Stimulated activated CD4-positive, alpha-beta T cell treated with anti-CD3 and anti-CD28 coated beads, Interleukin-12 subunit alpha, Interleukin-12 subunit beta, amount 100 ng/mL, for 48 hours (primary cell): ENCODE results near the gene IQCK.

Source experiments
- DNase-seq, 3 donors: peaks; one replicate each; pipeline ENCODE4 v3.0.0-alpha.2; 2020; ENCODE audit warnings: low read depth in 2 of 3, low spot score in 1 of 3

IQCK gene

GRCh38 chr16:19883296-19883965 is 165.4 kb downstream of the IQCK start:
- DNase-seq: no peak

- DNase-seq: no peak
Observed at GRCh38 chr16:19883966-19884485, 166.0 kb downstream of the IQCK start.

- peak in 1 of 3 donors; percentile 17 for DNase-seq
Observed at GRCh38 chr16:19884611-19885450, 166.8 kb downstream of the IQCK start, which contains the start of gene GPRC5B. Gene GPRC5B (minus strand): TSS chr16:19884848. CDS start chr16:19872845, 12,003 bp downstream.

DNA sequence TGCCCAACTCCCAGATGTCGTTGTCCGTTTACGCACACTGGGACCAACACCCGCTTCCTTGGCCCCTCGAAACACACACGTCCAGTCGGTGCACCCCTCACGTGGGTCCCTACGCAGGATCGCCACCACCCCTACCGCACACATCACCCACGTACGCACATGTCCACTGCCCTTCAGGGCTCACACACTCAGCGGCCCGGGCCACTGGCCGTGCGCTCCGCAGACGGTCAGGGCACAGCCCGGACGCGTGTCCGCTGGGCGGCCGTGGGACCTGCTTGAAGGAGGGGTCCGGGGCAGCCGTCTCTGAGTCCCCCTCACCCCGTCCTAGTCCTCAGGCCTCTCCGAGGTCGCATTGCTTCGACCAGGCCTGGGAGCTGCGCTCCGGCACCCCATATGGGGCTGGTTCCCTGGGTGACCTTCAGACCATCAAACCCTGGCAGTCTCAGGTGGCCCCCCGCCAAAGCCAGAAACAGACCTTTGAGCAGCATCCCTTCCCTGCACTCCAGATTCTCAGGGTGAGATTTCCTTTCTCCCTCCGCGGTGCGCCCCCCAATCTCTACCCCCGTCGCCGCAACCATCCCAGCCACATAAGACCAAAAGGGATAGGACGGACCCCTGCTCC is 167.5 kb downstream of the IQCK start:
- no peak for DNase-seq

- DNase-seq: peak; percentile 74 to 85 (median 74)
Observed at GRCh38 chr16:19886073-19886941, 168.2 kb downstream of the IQCK start.

DNA sequence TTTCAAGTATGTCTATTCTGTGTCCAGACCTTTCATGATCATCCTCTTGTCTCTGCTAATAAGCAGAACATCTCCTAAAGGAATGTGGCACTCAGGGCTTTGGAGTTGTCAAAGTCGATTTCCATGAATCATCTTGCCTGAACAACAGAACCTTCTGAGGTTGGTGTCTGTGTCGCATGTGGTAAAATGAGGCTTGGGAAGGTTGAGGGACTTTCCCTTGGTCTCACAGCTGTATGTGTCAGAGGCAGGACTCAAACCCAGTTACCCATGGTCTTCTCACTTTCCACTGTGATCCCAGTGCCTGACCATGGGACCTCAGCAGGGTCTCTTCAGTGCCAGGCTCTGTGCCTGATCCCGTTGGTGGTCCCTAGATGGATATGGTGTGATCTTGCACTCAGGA is 170.8 kb downstream of the IQCK start:
- DNase-seq: no peak

DNA sequence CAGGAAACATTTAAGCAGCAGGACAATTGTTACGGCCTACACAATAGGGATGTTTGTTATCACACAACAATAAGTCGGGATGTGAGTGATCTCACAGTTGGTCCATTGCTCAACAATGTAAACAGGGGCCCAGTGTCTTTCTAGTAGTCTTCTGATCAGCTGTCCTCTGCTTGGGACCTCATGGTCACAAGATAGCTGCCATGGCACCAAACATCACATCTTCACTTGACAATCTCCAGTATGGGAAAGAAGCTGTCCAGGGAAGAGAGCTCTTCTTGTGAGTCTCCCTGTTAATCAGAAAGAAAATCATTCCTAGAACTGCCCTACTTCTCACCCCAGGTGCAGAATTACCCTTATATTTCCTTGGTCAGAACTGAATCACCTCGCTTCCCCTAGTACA is 172.8 kb downstream of the IQCK start:
- no peak for DNase-seq

- DNase-seq: no peak
Observed at GRCh38 chr16:19892902-19893301, 174.8 kb downstream of the IQCK start.

- no peak for DNase-seq
Observed at GRCh38 chr16:19894586-19894985, 176.5 kb downstream of the IQCK start.

- DNase-seq: no peak
Observed at GRCh38 chr16:19896951-19897350, 178.9 kb downstream of the IQCK start.

DNA sequence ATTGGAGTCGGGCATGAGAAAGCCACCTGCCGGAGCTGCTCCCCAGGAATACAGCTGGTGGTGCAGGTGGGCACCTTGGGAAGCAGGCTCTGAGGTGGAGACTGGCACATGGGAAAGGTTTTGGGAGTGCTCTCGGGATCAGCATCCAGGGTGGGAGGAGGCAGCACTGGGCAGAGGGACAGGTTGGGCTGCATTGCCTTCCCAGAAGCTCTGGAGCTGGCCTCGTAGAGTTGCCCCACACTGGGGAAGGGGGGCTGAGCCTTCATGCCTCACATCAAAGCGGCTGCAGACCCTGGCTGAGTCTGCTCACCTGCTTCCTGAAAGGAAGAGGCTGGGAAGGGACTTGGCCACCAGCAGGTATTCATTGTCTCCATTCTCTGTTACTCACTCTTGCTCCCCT is 180.1 kb downstream of the IQCK start:
- no peak for DNase-seq

DNA sequence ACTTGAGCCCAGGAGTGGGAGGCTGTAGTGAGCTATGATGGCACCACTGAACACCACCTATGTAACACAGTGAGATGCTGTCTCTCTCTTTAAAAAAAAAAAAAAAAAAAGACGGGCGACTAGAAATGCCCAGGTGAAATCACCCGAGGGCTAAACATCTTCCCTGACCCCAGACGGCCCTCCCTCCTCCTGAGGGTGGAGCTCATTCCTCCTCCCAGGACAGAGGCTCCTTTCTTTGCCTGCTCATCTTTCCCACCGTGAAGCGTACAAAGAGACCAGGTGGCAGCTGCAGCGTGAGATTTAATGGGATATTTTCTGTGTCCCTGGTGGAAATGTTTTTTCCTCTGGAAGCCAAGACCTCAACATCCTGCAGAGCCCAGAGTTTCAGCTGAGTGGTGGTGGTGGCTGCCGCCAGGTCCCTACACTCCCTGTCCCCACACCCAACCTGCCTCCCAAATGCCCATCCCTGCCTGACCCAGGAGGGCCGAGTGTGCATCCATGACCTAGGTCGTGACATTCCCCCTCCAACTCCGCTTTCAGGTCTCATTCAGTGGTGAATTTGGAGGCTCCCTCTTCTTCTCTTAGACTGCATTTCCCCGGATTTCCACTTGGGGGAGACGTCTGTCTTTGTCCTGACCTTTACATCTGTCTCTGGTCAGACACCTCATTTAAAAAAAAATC is 181.0 kb downstream of the IQCK start:
- peak in 1 of 3 donors; percentile 60 for DNase-seq

DNA sequence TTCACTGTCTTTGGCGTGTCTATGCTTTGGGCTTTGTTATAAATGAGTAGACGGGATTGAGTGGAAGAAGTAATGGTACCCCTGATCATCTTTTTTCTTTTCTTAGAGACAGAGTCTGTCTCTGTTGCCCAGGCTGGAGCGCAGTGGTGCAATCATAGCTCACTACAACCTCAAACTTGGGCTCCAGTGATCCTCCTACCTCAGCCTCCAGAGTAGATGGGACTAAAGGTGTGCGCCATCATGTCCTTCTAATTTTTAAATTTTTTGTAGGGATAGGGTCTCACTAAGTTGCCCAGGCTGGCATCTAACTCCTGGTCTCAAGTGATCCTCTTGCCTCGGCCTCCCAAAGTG is 181.5 kb downstream of the IQCK start:
- no peak for DNase-seq

- no peak for DNase-seq
Observed at GRCh38 chr16:19901164-19901563, 183.1 kb downstream of the IQCK start.

DNA sequence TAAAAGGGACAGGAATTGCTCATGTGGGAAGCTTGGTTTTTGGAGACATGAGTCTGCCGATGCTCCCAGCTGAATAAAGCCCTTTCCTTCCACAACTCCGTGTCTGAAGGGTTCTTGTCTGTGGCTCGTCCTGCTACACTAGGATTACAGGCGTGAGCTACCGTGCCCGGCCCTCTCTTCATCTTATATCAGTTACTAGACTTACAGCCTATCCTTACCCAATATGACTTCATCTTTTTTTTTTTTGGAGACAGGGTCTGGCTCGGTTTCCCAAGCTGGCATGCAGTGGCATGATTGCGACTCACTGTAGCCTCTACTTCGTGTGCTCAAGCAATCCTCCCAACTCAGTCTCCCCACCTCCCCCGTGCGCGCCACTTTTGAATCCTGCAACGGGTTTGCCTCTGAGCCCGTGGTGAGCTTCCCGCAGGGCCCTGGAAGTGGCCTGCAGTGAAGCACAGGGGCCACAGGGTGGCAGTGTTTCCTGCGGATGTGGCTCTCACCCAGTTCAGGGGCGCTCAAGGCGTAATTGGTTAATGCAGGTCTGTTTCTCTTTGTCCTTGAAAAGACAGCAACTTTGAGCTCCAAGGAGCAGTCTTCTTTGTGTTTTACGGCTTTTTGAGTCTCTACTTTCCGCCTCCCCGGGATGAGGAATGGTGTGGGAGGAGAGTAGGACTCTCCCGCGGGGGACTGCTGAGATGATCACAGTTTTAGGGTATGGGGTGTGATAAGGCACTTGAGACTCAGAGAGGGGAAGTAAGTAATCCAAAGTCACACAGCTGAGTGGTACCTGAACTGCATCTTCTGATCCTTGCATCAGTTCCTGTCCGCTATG is 189.3 kb downstream of the IQCK start:
- DNase-seq: peak; percentile 50 to 76 (median 61)
